ENCODE results near the gene RABGAP1.

RABGAP1 gene

GRCh38 chr9:123119566-123119965, 178.7 kb downstream of the RABGAP1 start:
- no peak for DNase-seq

- no peak for DNase-seq
Observed at GRCh38 chr9:123120131-123120530, 179.3 kb downstream of the RABGAP1 start.

GRCh38 chr9:123120953-123121352, 180.1 kb downstream of the RABGAP1 start:
- DNase-seq: no peak

GRCh38 chr9:123121457-123121856, 180.6 kb downstream of the RABGAP1 start:
- DNase-seq: no peak

GRCh38 chr9:123127512-123128075, 186.8 kb downstream of the RABGAP1 start:
- no peak for DNase-seq

- no peak for DNase-seq
Observed at GRCh38 chr9:123128591-123128990, 187.8 kb downstream of the RABGAP1 start.

GRCh38 chr9:123129423-123129822, 188.6 kb downstream of the RABGAP1 start:
- DNase-seq: no peak

GRCh38 chr9:123131258-123131657, 190.4 kb downstream of the RABGAP1 start:
- no peak for DNase-seq

- DNase-seq: no peak
Observed at GRCh38 chr9:123131993-123132392, 191.2 kb downstream of the RABGAP1 start.

GRCh38 chr9:123132696-123133095, 191.9 kb downstream of the RABGAP1 start:
- DNase-seq: no peak

- DNase-seq: no peak
Observed at GRCh38 chr9:123135430-123135829, 194.6 kb downstream of the RABGAP1 start.

GRCh38 chr9:123138163-123138562, 197.3 kb downstream of the RABGAP1 start:
- DNase-seq: no peak

GRCh38 chr9:123149067-123149466, 208.2 kb downstream of the RABGAP1 start:
- no peak for DNase-seq

GRCh38 chr9:123150708-123151503, 210.1 kb downstream of the RABGAP1 start:
- DNase-seq: no peak

Measured in NCI-H2171 (cell line).